IPS DF 4.7 (cell line): ENCODE measurements around the gene TPP1.

ENCODE experiments used
- DNase-seq: peaks from one replicate; pipeline ENCODE4 v3.0.0-alpha.2; 2013; ENCODE audit warnings: low spot score; ENCODE audit errors: extremely low read depth

TPP1 gene

DNA sequence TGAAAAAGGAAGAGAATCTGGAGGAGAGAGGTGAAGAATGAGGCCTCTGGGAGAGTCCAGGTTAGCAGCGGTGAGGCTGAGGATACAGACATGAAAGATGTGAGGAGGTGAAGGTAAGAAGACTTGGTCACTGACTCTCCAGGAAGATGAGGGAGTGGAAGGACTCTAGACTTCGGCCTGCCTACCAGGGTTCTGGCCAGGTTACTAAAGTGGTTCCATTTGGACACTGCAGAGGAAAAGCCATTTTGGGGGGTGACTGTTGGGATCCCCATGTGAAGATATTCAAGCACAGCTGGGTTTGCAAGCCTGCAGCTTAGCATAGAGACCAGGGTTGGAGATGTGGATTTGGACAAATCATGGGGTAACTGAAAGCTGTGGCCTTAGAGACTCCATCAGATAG is 28.6 kb upstream of the TPP1 start:
- DNase-seq, result no peak

DNA sequence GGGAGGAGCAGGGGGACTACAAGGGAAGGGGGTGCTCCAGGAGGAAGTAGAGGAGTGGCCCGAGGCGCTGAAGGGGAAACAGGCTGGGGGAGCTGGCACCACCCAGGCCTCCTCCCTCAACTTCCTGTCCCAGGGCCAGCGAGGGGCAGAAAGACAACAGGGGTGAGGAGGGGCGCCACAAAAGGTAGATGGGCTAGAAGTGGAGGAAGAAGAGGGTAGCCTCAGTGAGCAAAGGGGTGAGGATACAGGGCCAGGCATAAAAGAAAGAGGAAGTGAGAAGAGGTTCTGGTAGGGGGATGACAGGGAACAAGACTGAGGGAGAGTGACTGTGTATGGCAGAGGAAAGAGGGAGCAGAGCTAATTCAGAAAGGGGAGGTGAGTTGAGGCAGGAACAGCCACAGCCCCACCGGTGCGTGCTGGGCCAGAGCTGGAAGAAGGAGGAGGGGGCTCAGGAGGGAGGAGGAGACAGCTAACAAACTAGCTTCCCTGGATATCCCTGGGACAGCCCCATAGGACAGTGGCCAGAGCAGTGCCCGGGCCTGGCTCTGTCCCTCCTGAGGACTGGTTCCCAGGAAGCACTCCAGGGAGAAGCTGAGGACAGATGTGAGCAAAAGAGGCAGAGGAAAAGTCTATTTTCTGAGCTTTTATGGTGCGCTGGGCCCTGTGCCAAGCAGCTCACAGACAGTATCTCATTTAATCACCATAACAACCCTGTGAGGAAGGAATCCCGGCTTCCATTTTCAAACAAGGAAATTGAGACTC is 27.9 kb upstream of the TPP1 start:
- no peak for DNase-seq

DNA sequence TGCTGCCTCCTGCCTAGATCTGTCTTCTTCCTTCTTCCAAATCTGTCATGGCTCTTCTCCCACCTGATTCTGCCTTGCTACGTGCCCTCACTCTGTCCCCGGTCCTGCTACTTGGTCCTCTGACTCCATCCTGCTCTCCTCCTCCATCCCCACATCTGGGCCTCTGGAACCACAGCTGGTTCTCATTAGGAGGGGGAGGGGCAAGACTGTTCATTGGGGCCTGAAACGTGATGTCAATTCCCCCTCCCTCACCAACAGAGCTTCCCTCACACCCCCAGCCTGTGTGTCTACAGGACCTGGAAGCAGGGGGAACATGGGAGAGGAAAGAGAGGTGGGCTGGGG is 27.3 kb upstream of the TPP1 start:
- DNase-seq, result no peak

DNA sequence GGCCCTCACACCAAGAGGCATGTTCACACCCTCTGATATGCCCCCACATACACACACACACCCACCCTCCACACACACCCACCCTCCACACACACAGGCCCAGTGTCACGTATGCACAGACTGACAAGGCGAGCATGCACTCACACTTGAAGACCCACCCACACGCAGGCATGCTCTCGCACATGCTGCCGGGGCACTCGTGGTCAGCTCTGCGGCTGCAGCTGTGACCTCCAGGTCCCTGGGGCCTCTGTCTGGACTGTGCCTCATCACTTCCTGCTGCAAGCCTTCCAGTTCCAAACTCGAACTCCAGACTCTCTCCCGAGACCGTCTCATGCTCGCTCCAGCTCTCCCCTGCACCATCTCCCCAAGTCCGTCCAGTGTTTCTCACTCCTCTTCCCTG is 26.8 kb upstream of the TPP1 start:
- DNase-seq, result no peak

DNA sequence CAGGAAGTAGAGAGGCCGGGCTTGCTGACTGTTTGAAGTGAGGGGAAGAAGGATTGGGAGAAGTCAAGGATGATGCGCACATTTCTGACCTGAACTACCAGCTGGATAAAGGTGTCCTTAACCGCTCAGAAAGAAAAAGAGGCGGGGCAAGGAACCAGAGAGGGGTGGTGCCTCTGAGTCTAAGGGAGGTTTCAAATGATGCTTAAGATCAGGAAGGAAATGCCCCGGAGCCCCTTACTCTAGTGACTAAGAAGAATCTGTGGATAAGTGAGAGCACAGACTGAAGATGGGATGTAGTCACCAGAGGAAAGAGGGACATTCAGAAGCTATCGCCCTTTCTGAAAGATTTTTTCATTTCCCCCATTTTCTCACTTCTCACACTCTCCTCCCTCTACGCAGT is 23.7 kb upstream of the TPP1 start:
- DNase-seq, result no peak

DNA sequence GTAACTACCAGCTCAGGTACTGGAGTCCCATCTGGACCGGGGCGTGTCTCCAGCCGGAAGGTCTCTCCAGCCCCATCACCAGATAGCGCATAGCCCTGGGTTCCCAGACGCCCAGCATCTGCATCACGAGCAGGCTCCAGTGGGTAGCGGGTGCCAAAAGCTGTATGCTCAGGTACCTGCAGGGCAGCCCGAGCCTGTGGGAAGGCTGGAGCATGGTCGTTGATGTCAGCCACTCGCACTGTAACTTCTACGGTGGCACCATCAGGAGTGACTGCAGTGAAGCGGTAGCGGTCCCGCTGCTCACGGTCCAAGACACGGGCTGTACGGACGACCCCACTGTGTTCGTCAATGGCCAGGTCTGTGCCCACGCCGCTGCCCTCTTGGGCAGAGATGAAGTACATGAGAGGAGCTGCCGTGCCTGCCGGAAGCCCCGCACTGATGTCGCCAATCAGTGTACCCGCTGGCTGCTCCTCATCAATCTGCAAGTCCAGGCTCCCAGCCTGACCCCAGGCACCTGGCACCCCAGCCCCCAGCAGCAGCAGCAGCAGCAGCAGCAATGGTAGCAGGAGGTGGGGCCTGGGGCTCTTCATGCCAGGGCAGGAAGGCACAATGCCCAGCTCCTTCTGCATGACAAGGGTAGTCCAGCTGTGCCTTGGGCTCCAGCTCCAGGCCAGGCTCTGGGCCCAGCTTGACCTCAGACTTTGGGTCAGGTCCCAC is 21.9 kb upstream of the TPP1 start:
- DNase-seq, result no peak

DNA sequence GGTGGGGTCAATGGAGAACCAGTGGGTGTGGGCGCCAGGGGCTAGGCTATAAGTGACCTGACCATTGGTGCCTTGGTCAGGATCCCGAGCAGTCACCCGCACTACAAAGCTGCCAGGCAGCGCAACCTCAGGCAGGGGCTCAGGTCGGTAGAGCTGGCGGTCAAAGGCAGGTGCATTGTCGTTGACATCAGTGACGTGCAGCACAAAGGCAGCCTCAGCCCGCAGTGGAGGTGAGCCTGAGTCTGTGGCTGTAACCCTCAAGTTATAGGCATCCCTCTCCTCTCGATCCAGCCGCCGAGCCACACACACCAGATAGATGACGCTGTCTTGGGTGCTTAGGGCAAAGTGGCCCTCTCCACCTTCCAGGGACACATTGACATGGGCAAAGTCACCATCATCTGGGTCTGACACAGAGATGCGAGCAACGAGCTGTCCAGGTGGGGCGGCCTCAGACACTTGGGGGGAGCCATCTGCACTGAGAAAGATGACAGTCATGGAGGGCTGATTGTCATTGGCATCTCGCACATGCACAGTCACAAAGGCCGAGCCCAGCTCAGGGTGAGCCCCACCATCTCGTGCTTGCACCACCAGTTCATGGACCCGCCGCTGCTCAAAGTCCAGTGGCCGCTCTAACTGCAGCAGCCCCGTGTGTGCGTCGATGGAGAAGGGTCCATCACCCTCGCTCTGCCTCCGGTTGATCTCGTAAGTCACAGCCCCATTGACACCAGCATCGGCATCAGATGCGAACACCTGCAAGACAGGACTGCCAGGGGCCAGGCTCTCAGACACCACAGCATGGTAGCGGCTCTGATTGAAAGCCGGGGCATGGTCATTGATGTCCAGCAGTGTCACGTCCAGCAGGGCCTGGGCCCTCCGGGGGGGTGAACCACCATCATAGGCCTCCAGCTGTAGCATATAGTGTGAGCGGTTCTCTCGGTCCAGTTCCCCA is 21.1 kb upstream of the TPP1 start:
- no peak for DNase-seq

DNA sequence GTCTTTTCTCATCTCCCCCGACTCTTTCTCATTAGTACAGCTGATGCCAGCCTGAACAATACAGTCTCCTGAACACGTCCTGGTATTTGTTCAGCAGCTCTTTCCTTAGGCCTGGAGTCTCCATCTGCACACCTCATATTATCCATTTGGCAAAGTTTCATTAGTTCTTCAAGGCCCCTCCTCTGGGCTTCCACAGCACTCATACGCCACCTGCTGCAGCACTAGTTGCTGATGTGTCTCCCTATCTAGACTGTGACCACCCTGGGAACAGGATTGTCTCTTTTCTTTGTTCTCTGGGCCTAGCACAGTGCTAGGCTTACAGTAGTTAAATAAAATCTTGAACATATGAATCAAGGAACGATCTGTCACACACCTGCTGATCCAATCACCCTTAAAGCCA is 19.2 kb upstream of the TPP1 start:
- no peak for DNase-seq

DNA sequence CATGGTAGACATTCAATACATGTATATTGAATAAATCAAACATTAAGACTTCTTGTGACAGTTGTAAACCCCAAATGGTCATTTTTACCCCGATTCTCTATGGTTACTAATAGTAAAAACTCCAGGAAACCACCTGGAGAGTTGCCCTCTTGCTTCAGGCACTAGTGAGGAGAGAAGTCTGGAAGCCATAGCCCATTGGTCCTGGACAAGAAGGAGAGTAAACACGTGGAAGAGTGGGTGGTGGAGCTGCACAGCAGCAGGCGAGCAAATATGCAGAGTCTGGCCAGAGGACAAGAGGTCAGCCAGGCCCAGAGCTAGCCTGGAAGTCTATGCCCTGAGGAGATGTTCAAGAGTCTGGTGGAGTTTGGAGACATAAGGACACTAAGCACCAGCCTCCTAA is 18.6 kb upstream of the TPP1 start:
- DNase-seq, result no peak

DNA sequence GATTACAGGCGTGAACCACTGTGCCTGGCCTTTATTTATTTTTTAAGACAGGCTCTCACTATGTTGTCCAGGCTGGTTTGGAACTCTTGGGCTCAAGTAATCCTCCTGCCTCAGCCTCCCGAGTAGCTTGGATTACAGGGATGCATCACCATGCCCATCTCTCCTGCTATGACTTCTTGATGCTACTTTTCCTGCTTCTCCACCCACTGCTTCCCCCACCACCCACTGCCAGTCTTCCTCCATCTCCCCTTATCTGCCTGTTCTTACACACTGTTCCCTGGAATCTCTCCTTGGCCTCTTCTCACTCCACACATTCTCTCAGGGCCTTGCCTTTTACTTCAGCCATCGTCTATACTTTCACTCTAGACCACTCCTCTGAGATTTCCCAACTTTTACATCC is 17.3 kb upstream of the TPP1 start:
- DNase-seq, result no peak

DNA sequence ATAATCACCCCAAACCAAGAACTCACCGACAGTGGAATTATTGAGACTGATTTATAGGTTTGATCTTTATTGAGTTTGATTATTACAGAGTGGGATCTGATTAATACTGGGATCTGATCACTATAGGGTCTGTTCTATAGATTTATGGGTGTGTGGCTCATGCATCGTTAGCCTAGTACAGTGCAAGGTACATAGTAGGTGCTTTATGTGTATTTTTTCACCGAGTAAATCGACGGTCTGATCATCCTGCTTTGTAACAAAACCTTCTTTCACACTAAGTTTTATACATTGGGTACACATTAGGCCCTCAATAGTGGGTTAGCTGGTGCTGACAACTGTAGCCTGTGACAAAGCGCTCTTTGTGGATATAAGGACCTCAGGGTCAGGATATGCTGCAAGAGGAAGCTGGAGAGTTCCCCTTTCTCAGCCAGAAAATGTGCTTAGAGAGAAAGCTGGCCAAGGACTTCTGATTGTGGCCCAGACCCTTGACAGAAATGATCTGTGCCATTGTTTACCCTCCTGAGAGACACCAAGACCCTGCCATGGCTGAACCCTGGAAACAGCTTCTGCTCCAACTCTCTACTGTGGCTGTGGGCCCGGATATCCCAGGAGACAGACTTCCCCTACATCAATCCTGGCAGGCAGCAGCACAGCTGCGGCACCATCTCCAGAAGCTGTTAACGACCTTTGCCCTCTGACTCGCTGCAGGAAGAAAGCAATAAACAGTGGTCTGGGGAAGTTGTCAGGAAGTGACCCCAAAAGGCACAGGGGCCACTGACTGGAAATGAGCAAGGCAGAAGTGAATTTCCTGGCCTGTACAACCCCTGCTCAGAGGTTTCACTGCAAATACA is 16.1 kb upstream of the TPP1 start:
- no peak for DNase-seq

DNA sequence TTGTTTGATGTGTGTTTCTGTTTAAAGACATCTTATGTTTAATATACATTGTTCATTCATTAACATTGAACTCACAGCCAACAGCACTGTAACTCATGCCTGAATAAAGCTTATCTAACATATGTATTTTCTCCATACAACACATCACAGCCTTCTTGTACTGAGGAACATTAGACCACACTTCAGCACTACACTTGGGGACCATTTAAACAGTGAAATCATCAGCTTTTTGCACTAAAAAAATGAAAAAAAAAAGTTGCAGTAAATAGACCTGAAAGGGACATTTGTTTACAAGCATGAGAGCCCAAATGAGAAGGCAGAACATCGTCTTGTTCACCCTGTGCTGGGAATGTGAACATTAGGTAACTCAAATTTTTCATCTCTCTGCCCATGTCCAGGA is 15.3 kb upstream of the TPP1 start:
- DNase-seq, result no peak

DNA sequence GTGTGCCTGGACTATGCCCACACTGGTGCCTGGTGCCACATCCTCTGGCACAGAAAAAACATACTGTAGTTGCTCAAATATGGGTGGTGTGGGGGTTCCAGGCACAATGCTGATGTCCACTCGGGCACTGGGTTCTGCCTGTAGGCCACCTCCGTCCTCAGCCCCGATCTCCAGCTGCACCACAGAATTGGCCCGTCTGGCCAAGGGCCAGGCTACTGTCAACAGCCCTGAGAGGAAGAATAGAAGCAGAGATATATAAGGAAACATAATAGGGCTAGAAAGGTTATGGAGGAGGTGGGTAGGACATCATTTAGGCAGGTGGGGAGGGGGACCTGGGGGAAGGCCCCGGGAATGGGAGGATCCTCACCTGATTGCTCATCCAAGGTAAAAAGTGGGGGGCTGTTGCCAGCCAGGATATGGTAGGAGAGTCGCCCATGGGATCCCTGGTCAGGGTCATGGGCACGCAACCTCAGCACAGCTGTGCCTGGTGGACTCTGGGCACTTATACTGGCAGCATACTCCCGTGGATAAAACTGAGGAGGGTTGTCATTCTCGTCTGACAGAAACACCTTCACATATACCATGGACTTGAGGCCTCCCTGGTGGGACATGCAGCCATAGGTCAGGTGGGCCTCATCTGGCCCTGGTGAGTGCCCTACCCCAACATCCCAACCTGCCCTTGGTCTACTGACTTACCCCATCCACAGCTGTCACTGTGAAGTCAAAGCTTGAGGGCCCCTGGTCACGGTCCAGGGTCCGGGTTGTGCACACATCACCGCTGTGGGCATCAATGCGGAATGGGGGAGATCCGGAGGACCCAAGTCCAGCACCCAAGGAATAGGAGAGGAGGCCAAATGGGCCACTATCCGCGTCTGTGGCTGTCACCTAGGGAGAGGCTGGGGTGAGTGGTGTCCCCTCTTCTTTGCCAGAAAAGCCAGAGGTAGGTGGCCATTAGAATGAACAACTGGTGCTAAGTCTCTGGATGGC is 14.5 kb upstream of the TPP1 start:
- no peak for DNase-seq

DNA sequence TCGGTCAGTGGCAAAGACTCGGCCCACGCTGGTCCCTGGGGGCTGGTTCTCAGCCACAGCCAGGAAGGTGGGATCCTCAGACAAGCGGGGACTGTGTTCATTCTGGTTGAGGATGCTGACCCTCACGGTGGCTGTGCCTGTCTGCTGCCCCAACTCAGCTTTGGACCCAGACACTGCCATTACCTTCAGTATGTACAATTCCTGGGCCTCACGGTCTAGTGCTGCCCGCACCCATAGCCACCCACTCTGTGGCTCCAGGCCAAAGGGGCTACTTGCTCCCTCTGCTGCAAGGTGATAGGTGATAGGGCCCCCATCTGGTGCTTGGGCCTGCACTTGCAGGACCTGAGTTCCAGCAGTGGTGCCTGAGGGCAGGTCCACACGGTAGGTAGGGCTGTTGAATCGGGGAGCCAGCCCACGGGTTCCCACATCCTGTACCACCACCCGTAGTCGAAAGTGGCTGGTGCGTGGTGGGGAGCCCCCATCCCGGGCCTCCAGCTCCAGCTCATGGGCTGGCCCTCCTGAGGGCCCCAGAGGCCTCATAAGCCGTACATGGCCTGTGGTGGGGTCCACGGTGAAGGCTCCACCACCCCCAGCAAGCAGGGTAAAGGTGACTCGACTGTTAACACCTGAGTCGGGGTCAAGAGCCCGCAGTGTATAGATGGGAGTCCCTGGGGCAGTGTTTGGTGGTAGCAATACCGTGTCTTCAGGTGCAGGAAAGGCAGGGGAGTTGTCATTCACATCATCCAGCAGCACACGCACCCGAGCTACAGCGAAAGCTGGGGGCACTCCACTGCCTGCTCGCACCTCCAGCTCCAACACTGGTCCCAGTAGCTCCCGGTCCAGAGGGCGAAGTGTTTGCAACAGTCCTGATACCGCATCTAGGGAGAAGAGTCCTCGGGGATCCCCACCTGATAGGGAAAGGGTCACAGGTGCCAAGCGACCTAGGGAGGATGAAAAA is 13.2 kb upstream of the TPP1 start:
- DNase-seq, result no peak

DNA sequence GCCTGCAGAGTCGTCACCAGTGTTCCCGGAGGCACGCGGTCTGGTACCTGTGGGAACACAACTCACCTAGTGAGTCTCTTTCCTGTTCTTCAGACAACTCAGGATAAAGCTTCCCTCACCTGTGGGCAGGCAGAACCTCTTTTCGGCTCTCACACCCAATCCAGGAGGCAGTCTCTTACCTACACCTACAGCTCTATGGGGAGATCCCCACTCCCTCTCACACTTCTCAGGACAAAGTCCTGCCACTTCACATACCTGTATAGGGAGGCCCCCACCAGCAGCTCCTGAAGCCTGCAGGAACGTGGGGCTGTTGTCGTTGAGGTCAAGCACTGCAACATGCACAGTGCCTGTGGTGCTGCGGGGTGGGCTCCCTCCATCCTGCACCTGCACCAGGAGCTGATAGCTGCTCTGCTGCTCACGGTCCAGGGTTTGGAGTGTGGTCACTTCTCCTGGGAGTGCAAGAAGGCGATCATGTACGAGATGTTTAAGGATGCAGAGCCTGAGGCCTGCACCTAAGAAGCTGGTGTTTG is 12.2 kb upstream of the TPP1 start:
- DNase-seq, result no peak

DNA sequence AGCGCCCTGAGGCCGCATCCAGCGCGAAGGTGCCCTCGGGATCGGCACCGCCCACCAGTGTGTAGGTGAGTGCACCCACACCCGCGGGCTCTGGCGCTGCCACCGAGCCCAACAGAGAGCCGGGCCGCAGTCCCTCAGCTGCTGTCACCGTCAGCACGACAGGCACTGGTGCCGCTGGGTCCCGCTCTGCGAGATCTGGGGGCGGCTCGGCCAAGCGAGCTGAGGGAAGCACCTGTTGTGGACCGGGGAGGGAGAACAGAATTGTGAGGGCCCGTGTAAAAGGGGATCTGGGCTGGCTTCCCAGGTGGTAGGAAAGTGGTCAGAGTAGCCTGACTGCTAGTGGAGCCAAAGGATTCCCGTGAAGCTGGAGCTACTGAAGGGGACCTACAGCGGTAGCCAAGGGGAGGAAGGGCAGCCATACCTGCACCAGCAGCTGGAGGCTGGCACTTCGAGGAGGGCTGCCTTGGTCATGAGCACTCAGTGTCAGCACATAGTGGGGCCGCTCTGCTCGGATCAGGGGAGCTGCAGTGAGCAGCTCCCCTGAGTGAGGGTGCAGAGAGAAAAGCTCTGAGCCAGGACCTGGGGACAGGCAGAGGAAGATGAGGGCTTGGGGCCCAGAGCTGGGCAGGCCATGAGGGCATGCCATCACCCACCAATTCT is 11.5 kb upstream of the TPP1 start:
- no peak for DNase-seq

DNA sequence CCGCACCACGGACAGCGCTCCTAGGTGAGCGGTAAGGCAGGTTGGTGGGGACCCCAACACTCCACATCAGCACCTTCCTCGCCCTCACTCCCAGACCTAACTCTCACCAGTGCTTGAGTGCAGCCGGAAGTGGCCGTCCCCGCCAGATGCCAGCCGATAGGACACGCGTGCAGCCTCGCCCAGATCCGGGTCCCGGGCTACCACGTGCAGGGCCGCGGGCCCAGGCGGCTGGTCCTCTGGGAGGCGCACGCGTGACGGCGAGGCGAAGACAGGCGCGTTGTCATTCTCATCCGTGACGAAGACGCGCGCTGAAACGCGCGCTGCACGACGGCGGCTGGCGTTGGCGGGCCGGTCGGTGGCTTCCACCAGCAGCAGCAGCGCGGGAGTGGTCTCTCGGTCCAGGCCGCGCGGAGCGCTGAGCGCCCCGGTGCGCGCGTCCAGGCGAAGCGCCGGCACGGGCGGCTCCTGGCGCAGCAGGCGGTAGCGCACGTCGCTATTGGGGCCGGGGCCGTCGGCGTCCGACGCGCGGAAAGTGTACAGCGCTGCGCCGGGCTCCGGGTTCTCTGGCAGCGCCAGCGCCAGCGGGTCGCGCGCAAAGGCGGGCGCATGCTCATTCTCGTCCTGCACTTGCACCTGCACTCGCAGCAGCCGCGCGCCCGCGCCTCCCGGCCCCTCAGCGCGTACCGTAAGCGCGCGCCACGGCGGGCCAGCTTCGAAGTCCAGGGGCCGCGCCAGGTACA is 10.8 kb upstream of the TPP1 start:
- DNase-seq, result no peak

DNA sequence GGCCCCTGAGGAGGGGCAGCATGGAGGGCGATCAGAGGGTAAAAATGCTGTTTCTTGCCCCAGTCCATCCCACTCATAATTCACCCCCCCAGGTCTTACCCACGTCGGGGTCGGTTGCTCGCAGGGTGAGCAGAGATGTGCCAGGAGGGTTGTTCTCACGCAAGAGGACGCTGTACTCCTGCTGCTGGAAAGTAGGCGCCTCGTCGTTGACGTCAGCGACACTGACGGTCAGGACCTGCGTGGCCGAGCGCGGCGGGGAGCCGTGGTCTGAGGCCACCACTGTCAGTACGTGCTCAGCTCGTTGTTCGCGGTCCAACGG is 10.3 kb upstream of the TPP1 start:
- DNase-seq, result no peak
